Heart left ventricle (tissue), 13 donors: ENCODE data around the gene ACACA.

Experiments
- CTCF ChIP-seq, 12 donors: fragments of 200-600 bp; sonication (generic) in 4 of 12; IDR thresholded peaks; one replicate each; pipeline versions ENCODE4 v1.5.0 to v1.8.0; 2018 to 2022; ENCODE audit warnings: antibody characterized with exemption in 12 of 12, mild to moderate bottlenecking in 5 of 12
- POLR2A ChIP-seq, 2 donors: fragments of 450-650 bp; IDR thresholded peaks; one replicate each; pipeline ENCODE4 v1.6.1; 2017; ENCODE audit warnings: antibody characterized with exemption in 2 of 2, mild to moderate bottlenecking in 2 of 2, moderate library complexity in 2 of 2
- donor health status: ischemic (EF 13 %, LVEDD 7.1; RV severe dilation, severe dysfunction).
- donor health status: DM: no; HTN: yes; CAD: no.
- donor health status: DM: no; HTN: no; CAD: no.
- donor health status: ischemic (EF 25% LVEDD 6.9; RV normal size, moderate dysfunction).
- donor health status: ischemic (EF 25% LVEDD 5.7; RV mildly dilated, moderate dysfunction).
- donor health status: ischemic (EF 35%, LVEDD 5.7; RV mildly dilated, moderate dysfunction).
- donor health status: nonischemic (EF 11% LVEDD 7.7; RV severe dilation, severe dysfunction).
- donor health status: DM: yes; HTN: yes; CAD: no.
- donor health status: PGD.
- donor health status: ischemic (EF 29% LVEDD 5.4; RV normal size, mild dysfunction).
- donor health status: nonischemic (EF 23%, LVEDD 6.1; RV moderate dilation, normal function).

GRCh38 chr17:37062021-37062420 is 344.6 kb downstream of the ACACA start:
- TF ChIP-seq CTCF (IDR thresholded peaks at IDR 0.05) = no peak
- no peak for TF ChIP-seq POLR2A (IDR thresholded peaks at IDR 0.05)
